Thoracic aorta (tissue), 2 donors: ENCODE data around the gene PIK3R2. TPM values are rescaled to one million over a fixed set of nuclear protein-coding genes. Genes with fewer than 3 reads are reported as not detected.

Experiments
- ATAC-seq: fragments of 150-250 bp; one replicate; pipeline ENCODE4 v1.8.0; 2017; ENCODE audit warnings: low read depth; ENCODE audit not compliant: insufficient number of reproducible peaks, low FRiP score
- DNase-seq: peaks from one replicate; pipeline ENCODE4 v3.0.0-alpha.2; 2020; ENCODE audit warnings: low spot score
- H3K27ac ChIP-seq, 2 donors: fragments of 200-600 bp; sonication (generic); 1 replicate in 1 of 2; 2 replicates in 1 of 2; pipeline ENCODE4 v1.5.1; 2016; ENCODE audit warnings: mild to moderate bottlenecking in 2 of 2, moderate library complexity in 2 of 2
- H3K27me3 ChIP-seq: fragments of 200-600 bp; sonication (generic); replicated peaks from 2 replicates; pipeline ENCODE4 v1.6.0; 2016; ENCODE audit warnings: mild to moderate bottlenecking; ENCODE audit not compliant: insufficient read depth
- H3K36me3 ChIP-seq: fragments of 200-600 bp; sonication (generic); one replicate; pipeline ENCODE4 v1.5.1; 2016
- H3K4me1 ChIP-seq, 2 donors: fragments of 200-600 bp; sonication (generic); 1 replicate in 1 of 2; 2 replicates in 1 of 2; pipeline versions ENCODE4 v1.5.1 to v1.6.0; 2016; ENCODE audit warnings: low read depth in 2 of 2, mild to moderate bottlenecking in 1 of 2; ENCODE audit not compliant: control insufficient read depth in 1 of 2
- H3K4me3 ChIP-seq: fragments of 200-600 bp; sonication (generic); 2 replicates; pipeline ENCODE4 v1.5.1; 2016; ENCODE audit warnings: mild to moderate bottlenecking
- H3K9me3 ChIP-seq: fragments of 200-600 bp; sonication (generic); 2 replicates; pipeline ENCODE4 v1.5.1; 2016
- total RNA-seq, 2 donors: library from RNA; depleted of rRNA; stranded (reverse); fragments of >200 nt; gene quantifications; one replicate each; pipeline versions ENCODE4 v1.1.0 to v1.2.3, GENCODE V29; 2016
- TF ChIP-seq, protein P1 (sequence below): fragments of 200-600 bp; sonication (generic); IDR thresholded peaks from one replicate; pipeline ENCODE4 v1.5.1; 2019; ENCODE audit warnings: antibody characterized with exemption

PIK3R2 gene
- total RNA-seq, 2 donors from 2014 or later = 14.3 to 15.8 TPM

DNA sequence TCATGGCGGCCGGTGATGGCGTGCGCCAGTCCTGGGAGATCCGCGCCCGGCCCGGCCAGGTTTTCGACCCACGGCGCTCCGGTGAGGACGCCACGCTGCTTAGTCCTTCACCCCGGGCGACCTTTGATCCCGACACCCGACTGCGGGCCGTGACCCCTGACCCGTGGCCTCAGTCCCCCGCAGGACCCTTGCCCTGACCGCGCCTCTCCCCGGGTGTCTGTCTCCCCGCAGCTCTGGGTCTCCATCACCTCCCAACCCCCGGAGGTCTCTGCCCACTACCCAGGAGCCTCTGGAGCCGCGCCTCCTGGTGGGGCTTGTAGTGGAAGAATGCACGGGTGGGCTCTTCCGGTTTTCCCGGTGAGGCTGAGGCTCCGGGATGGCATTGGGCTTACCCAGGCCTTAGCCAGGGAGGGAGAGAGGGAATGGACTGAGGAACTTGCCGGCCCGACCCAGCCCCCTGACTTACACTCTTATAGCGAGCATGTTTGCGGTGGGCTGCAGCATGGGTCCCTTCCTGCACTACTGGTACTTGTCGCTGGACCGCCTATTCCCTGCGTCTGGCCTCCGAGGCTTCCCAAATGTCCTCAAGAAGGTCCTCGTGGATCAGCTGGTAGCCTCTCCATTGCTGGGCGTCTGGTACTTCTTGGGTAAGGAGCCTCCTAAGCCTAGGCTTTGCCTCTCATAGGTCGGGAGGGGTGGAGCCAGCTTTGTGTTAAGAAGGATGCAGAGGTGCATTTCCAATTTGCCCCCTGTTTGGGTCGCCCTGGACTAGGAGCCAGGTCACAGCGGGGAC is 40.6 kb downstream of the PIK3R2 start:
- Histone ChIP-seq H3K27ac (peak overlapping the region; percentile 80 to 84), H3K4me1 (peaks cover 8 to 13% of the 10 kb centered on the region in 2 donors), H3K9me3 (no peaks in the 10 kb centered on the region), H3K36me3 (no peaks in the 10 kb centered on the region), H3K27me3 (no peaks in the 10 kb centered on the region), H3K4me3 (peak overlapping the region; percentile 93)
- ATAC-seq (no peak), DNase-seq (no peak)
- TF ChIP-seq, protein P1, sequence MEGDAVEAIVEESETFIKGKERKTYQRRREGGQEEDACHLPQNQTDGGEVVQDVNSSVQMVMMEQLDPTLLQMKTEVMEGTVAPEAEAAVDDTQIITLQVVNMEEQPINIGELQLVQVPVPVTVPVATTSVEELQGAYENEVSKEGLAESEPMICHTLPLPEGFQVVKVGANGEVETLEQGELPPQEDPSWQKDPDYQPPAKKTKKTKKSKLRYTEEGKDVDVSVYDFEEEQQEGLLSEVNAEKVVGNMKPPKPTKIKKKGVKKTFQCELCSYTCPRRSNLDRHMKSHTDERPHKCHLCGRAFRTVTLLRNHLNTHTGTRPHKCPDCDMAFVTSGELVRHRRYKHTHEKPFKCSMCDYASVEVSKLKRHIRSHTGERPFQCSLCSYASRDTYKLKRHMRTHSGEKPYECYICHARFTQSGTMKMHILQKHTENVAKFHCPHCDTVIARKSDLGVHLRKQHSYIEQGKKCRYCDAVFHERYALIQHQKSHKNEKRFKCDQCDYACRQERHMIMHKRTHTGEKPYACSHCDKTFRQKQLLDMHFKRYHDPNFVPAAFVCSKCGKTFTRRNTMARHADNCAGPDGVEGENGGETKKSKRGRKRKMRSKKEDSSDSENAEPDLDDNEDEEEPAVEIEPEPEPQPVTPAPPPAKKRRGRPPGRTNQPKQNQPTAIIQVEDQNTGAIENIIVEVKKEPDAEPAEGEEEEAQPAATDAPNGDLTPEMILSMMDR = no peak

DNA sequence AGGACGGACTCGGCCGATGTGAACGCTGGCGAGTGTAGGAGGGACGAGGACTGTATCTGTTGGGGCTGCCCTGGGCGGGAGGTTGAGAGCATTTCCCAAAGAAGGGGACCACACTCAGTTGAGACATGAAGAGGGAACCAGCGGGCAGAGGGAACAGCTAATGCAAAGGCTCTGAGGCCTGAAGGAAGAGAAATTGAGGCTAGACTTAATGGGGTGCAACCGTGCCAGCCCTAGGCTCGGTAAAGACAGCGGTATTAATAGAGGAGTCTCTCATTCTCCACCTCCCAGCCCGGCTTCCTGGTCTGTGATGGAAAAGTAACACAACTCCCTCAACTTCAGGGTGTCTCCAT is 41.2 kb downstream of the PIK3R2 start:
- ATAC-seq (no peak), DNase-seq (no peak)
- peak overlapping the region; percentile 93 for H3K4me3 ChIP-seq
- H3K4me1 ChIP-seq = peaks cover 8 to 13% of the 10 kb centered on the region in 2 donors
- H3K36me3 ChIP-seq = no peaks in the 10 kb centered on the region
- H3K27ac ChIP-seq = no peak overlapping the region
- H3K9me3 ChIP-seq = no peaks in the 10 kb centered on the region
- TF ChIP-seq, protein P1 = no peak
- no peaks in the 10 kb centered on the region for H3K27me3 ChIP-seq

DNA sequence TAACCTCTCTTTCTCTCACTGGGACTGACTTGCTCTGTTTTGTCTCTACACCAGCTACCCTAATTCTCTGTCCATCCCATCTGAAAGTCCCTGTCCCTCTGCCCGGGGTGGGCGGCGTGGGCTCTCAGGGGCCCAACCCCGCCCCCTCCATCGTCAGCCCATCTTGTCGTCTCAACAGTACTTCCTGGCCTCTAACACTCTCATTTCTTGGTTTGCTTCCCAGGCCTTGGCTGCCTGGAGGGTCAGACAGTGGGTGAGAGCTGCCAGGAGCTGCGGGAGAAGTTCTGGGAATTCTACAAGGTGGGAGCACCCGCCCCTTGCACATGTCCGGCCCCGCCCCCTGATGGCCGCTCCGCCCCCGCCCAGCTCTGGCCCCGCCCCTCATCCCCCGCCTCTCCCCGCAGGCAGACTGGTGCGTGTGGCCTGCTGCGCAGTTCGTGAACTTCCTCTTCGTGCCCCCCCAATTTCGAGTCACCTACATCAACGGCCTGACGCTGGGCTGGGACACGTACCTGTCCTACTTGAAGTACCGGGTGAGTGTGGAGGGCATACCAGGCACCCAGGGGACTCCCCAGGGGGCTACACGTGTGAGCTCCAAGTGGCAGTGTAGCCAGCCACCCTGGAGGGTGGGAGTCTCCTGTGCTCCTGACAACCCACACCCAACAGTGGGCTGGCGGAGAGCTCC is 41.7 kb downstream of the PIK3R2 start:
- Histone ChIP-seq H3K27ac (no peak overlapping the region), H3K36me3 (no peaks in the 10 kb centered on the region), H3K4me1 (peaks cover 8 to 13% of the 10 kb centered on the region in 2 donors), H3K9me3 (no peaks in the 10 kb centered on the region), H3K27me3 (no peaks in the 10 kb centered on the region), H3K4me3 (peak overlapping the region; percentile 23)
- TF ChIP-seq, protein P1 = no peak
- DNase-seq = no peak
- no peak for ATAC-seq

DNA sequence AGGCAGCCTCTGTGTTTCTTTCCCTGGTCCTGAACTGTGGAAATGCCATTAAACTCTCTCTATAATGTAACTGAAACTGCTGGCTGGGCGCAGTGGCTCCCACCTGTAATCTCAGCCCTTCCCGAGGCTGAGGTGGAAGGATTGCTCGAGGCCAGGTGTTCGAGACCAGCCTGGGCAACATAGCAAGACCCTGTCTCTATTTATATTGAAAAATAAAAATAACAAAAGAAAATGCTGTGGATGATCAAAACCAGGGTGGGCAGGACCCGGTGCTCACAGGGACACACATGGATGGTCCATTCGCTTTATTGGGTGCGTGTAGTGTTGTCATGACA is 43.5 kb downstream of the PIK3R2 start:
- no peak overlapping the region for H3K4me3 ChIP-seq
- no peak overlapping the region for H3K27ac ChIP-seq
- H3K36me3 ChIP-seq = no peaks in the 10 kb centered on the region
- DNase-seq (no peak), ATAC-seq (no peak)
- TF ChIP-seq, protein P1 = no peak
- H3K9me3 ChIP-seq = no peaks in the 10 kb centered on the region
- peaks cover 8 to 13% of the 10 kb centered on the region in 2 donors for H3K4me1 ChIP-seq
- H3K27me3 ChIP-seq = no peaks in the 10 kb centered on the region

DNA sequence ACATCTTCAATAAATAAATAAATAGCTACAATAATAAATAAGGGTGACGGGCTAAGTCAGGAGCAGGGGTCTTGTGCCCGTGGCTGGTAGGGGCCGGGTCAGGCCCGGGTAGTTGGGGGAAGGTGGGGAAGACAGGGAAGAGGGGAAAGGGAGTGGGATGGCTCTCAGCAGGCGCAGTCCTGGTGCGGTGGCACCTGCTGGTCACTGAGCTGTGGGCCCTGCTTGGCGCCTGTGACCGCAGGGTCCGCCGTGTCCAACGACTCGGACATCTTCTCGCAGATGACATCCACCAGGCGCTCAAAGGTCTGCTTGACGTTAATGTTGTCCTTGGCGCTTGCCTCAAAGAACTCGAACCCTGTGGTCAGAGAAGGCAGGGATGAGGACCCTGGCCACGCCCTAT is 44.3 kb downstream of the PIK3R2 start:
- no peaks in the 10 kb centered on the region for H3K9me3 ChIP-seq
- H3K4me3 ChIP-seq = no peak overlapping the region
- no peaks in the 10 kb centered on the region for H3K27me3 ChIP-seq
- no peak for DNase-seq
- TF ChIP-seq, protein P1 = no peak
- H3K27ac ChIP-seq = no peak overlapping the region
- peaks cover 8 to 13% of the 10 kb centered on the region in 2 donors for H3K4me1 ChIP-seq
- no peak for ATAC-seq
- no peaks in the 10 kb centered on the region for H3K36me3 ChIP-seq
